Kidney epithelial cell (primary cell): ENCODE results near the gene CLK3. TPM values are rescaled to one million over a fixed set of nuclear protein-coding genes. Genes with fewer than 3 reads are reported as not detected.
"Not testable (repeated sequence)": the region's sequence is repeated elsewhere in the genome, so short reads cannot be mapped to it uniquely, and the experiment has no call there.

Experiments
- DNase-seq: peaks from one replicate; pipeline ENCODE4 v3.0.0-alpha.2; 2010; ENCODE audit warnings: low read depth
- H3K27me3 ChIP-seq: 2 replicates; pipeline ENCODE4 v1.6.0; 2011; ENCODE audit warnings: low read length; ENCODE audit not compliant: control insufficient read depth, insufficient read depth
- H3K36me3 ChIP-seq: 2 replicates; pipeline ENCODE4 v1.5.1; 2011; ENCODE audit warnings: low read length; ENCODE audit not compliant: control insufficient read depth, insufficient read depth
- H3K4me3 ChIP-seq: 2 replicates; pipeline ENCODE4 v1.5.1; 2011; ENCODE audit warnings: low read depth, mild to moderate bottlenecking, control low read depth, low read length
- total RNA-seq: library from RNA; depleted of rRNA; stranded (reverse); fragments of >200 nt; gene quantifications from 2 replicates; pipeline ENCODE4 v1.2.3, GENCODE V29; 2015
- TF ChIP-seq, protein P1 (sequence below): IDR thresholded peaks from 2 replicates; pipeline ENCODE4 v1.5.1; 2011; ENCODE audit warnings: mild to moderate bottlenecking, moderate library complexity, low read length, control low read depth, inconsistent platforms; ENCODE audit not compliant: insufficient read depth, poor library complexity, severe bottlenecking

Gene CLK3
- total RNA-seq, 1 donor from 2014 or later, result 104 TPM

DNA sequence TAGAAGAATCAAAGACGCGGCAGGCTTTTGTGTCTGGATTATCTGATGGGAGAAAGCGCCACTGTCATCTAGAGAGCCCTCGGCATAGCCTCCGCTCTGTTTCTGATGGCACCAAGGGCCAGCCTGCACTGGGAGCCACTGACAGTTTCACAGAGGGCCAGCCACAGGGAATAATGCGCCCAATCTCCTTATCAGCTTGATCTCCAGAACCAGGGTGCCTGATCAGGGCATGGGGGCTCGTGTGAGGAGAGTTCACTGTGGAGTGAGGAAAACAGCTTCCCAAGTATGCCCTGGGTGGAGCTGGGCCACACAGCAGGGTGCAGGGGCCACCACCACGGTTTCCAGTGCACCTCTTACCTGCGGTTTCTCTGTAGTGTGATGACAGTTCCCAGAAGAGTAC lies 29.8 kb upstream of the CLK3 start:
- TF ChIP-seq, protein P1, sequence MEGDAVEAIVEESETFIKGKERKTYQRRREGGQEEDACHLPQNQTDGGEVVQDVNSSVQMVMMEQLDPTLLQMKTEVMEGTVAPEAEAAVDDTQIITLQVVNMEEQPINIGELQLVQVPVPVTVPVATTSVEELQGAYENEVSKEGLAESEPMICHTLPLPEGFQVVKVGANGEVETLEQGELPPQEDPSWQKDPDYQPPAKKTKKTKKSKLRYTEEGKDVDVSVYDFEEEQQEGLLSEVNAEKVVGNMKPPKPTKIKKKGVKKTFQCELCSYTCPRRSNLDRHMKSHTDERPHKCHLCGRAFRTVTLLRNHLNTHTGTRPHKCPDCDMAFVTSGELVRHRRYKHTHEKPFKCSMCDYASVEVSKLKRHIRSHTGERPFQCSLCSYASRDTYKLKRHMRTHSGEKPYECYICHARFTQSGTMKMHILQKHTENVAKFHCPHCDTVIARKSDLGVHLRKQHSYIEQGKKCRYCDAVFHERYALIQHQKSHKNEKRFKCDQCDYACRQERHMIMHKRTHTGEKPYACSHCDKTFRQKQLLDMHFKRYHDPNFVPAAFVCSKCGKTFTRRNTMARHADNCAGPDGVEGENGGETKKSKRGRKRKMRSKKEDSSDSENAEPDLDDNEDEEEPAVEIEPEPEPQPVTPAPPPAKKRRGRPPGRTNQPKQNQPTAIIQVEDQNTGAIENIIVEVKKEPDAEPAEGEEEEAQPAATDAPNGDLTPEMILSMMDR, result no peak
- no peak overlapping the region for H3K4me3 ChIP-seq
- no peaks in the 10 kb centered on the region for H3K36me3 ChIP-seq
- H3K27me3 ChIP-seq, result no peaks in the 10 kb centered on the region
- DNase-seq, result no peak

DNA sequence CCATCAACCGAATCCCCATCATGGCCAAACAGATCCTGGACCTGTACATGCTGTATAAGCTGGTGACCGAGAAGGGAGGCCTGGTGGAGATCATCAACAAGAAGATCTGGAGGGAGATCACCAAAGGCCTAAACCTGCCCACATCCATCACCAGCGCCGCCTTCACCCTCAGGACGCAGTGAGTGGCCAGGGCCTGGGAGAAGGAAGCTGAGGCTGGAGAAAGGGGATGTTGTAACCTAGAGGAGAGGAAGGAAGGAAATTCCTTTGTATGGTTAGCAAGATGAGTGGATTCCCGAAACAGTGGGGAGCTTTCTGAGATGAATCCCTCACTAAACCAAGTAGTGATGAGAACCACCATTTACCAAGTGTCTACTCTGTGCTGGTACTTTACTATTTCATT lies 25.8 kb upstream of the CLK3 start:
- no peak for DNase-seq
- H3K27me3 ChIP-seq, result no peaks in the 10 kb centered on the region
- peaks cover 3% of the 10 kb centered on the region for H3K36me3 ChIP-seq
- TF ChIP-seq, protein P1, result no peak
- H3K4me3 ChIP-seq, result no peak overlapping the region

DNA sequence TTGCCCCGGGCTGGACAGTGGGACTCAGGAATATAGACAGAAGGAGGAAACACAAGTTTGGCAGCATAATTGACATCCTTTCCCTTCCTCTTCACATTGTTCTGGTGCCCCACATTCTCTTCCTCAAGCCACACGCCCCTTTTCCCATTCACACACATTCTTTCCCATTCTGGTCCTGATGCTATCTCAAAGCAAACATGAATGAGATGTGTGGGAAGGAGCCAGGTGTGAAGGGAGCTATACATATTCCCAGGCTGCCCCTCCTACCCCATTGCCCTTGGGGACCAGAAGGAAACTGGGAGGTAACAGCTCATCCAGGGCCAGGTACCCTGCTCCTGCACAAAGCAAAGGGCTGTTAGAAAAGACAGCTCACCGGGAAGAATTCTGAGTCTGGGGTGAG lies 23.4 kb upstream of the CLK3 start:
- TF ChIP-seq, protein P1, result no peak
- no peak overlapping the region for H3K4me3 ChIP-seq
- peaks cover 3% of the 10 kb centered on the region for H3K36me3 ChIP-seq
- H3K27me3 ChIP-seq, result no peaks in the 10 kb centered on the region
- no peak for DNase-seq

DNA sequence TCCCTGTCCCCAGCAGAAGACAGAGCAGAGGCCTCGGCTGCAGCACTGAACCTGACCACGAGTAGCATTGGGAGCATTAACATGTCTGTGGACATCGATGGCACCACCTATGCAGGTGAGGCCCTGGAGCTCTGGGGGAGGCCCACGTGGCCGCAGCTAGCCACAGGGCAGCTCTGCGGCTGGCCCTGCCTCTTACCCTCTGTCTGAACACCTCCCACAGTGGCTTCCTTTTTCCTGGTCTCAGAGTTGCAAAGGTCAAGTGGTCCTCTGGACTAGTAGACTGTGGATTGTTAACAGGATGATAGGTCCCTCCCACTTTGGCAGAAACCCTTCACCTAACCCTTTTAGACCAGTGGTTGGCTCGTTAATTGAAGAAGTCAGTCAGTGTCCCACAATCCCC lies 22.5 kb upstream of the CLK3 start:
- Histone ChIP-seq H3K27me3 (no peaks in the 10 kb centered on the region), H3K36me3 (peaks cover 3% of the 10 kb centered on the region), H3K4me3 (no peak overlapping the region)
- TF ChIP-seq, protein P1, result no peak
- no peak for DNase-seq

DNA sequence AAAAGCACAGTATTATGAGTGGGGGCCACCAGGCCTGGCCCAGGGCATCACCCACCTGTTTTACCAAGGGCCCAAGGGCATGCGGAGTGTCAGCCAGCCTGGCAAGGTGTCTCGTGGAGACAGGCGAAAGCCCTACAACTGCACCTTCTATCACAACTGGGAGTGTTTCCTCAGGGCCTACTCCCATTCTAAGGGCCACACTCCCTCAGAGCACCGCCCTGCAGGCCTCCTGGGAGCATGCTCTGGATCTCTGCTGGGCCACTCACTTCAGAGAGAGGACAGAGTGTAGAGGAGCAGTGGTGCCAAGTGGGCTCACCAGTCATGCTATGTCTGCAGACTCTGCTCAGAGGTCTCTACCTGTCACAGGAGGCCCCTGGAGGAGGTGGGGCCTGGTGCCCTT lies 21.2 kb upstream of the CLK3 start:
- H3K36me3 ChIP-seq, result peaks cover 3% of the 10 kb centered on the region
- no peak overlapping the region for H3K4me3 ChIP-seq
- H3K27me3 ChIP-seq, result no peaks in the 10 kb centered on the region
- TF ChIP-seq, protein P1, result no peak
- no peak for DNase-seq

DNA sequence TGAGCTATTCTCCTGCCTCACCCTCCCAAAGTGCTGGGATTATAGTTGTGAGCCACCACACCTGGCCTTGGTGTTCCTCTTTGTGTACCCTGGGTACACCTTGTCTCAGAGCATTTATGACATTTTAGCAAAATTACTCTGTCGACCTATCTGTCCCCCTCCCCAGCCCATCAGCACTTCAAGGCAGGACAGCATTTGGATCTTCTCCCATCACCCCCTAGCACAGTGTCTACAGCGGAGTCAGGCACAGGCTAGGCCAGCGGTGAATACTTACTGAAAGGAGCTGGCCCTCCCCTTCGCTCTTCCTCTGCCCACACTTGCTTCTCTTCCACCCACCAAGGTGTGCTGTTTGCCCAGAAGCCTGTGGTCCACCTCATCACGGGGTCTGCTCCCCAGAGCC lies 20.4 kb upstream of the CLK3 start:
- Histone ChIP-seq H3K36me3 (peaks cover 3% of the 10 kb centered on the region), H3K27me3 (no peaks in the 10 kb centered on the region), H3K4me3 (no peak overlapping the region)
- TF ChIP-seq, protein P1, result no peak
- no peak for DNase-seq

DNA sequence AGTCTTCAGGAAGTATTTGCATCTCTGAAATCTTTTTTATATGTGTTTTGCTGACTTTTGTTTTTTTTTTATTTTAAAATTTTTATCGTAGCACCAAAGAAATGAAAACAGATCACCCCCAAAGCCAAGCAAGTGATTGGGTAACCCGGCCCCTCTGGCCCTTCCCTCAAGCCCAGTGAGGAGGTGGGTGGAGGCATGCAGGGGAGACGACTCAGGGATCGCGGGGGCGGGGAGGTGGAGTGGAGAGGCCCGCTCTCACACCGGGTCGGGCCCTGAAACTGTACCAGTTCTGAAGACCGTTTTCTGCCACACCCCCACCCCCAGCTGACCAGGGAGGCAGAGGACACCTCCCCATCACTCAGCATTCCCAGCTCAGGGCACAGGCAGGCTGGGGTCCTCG lies 18.9 kb upstream of the CLK3 start:
- H3K4me3 ChIP-seq, DNase-seq, H3K36me3 ChIP-seq, H3K27me3 ChIP-seq: not testable (repeated sequence)

DNA sequence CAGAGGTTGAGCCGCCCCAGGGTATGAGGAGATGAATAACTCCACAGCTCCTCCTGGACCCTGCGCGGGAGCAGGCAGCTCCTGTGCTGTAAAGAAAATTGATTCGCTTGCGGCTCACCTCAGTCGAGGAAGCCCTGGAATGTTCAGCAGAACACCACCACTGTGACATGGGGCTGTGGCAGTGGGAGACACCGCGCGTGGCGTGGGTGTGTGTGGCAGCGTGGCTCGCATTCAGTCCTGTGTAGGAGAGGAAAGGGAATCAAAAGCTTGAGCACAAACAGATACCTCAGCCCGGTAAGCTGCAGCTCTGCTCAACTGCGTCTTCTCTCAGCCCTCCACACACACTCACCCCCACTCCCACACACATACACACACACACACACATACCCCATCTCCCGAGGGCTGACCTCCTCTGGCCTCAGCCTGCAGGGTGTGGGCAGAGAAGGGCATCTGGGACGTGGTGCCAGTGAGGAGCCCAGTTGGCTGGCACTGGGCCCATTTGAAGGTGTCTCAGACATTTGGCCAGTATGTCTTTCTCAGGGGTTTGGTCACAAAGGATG lies 18.4 kb upstream of the CLK3 start:
- not testable (repeated sequence) for DNase-seq, H3K27me3 ChIP-seq, H3K36me3 ChIP-seq, H3K4me3 ChIP-seq
